HG03045 (cell line): ENCODE results near the gene DMAC2L.
A peak's percentile ranks its signal among the peaks of the same experiment; 100 is the strongest.
"Not testable (repeated sequence)": the region's sequence is repeated elsewhere in the genome, so short reads cannot be mapped to it uniquely, and the experiment has no call there.

Experiments
- ATAC-seq: cut with Tn5 transposase; IDR thresholded peaks from one replicate; pipeline ENCODE4 v1.9.1; 2021; ENCODE audit warnings: mild to moderate bottlenecking, moderate library complexity; ENCODE audit not compliant: unreplicated experiment

DMAC2L gene

DNA sequence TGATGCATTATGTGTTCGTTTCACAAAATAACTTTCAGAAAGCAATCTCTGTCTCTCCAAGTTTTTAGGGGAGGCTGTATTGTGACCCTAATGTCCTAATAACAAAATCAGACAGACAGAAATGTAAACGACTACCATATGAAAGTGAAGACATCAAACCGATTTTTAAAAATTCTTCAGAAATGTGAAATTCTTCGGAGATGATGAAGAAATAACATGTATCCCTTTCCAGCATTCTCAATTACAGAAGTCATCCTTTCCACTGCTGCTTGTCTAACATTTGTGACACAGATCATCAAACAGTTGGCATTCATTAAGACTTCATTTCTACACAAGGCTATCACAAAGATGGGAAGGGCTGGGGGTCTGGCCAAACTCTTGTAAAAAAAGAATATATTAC is 41.0 kb downstream of the DMAC2L start:
- no peak for ATAC-seq

DNA sequence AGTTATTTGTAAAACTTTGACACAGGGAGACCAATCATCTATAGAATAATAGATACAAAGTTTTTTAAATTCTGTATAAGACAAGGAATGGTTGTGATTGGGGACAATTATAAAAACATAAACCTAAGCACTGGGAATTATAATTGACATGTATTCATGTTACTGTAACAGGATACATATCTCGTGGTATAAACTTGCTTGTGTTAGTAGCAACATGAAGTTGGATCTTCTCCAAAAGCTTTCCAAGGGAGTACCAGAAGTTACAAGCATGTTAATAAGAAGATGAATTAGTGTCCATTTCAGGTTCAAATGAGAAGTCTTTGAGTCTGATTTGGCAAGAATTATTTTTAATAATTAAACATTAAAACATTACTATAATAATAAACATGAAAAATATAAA is 42.4 kb downstream of the DMAC2L start:
- no peak for ATAC-seq

DNA sequence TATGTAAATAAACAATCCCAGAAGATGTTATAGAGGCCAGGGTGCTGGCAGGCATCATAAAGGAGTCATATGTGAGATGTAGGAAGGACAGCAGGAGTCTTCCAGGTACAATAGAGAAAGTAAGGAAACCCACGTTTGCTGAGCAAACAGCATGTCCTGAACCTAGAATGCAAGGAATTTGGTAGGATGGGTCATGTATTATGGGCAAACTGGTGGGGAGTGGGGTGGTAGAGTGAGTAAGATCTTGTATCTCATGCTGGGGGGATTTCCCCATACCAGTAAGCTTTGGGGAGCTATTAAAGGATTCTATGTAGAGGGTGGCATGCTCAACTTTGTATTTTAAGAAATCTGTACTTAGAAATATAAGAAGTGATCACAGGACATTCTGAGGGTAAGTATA is 43.6 kb downstream of the DMAC2L start:
- ATAC-seq = no peak

DNA sequence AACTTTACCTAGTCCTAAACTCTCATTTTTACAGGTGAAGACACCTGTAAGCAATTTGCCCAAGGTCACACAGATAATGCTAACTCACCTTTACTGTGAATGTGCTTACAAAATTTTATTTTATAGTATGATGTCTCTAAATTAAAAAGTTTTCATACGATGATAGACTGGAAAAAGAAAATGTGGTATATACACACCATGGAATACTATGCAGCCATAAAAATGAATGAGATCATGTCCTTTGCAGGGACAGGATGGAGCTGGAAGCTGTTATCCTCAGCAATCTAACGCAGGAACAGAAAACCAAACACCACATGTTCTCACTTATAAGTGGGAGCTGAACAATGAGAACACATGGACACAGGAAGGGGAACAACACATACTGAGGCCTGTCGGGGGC is 44.2 kb downstream of the DMAC2L start:
- ATAC-seq = not testable (repeated sequence)

DNA sequence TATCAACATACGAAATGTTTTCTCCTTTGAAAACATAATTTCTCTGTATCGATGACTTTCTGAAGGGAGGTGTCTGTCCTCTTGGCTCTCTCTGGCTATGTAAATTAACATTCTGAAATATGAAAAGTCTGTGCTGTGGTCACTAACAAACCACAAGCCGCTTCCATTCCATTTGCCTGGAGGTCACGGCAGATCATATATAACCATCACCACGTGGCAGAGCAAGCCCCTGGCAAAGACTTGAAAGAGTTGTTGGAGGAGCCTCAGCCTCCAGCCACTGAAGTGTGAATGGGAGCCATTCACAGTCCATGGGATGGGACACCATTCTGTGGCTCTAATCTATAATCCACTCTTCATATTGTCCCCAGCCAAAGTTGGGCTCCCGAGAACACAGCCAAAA is 45.0 kb downstream of the DMAC2L start:
- no peak for ATAC-seq

DNA sequence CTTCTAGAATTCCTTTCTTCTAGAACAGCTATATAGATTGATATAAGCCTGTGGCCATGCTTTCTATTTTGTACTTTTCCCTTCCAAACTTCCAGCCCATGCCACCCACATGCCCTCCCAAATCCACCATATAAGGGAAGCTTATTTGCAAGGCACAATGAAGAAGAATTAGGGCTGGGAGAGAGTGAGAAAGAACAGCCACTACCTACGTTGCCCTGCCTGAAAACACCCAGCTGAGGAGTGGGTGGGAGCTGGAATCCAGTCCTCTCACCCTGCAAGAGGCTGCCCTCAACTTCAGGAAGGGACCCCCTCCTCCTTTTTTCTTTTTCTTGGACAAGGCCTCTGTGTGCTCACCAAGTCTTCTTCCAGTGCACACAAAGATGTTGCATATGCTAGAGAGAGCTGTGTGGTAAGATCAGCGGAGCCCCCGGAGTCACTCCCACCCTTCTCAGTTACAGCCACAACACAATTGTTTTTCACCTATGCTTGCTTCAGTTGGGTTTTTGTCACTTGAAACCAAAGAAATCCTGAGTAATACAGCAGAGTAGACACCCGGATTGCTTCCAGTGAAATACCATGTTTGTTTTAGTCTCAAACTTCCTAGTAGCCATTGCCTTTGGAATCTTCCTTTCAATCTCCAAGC is 45.8 kb downstream of the DMAC2L start:
- no peak for ATAC-seq

DNA sequence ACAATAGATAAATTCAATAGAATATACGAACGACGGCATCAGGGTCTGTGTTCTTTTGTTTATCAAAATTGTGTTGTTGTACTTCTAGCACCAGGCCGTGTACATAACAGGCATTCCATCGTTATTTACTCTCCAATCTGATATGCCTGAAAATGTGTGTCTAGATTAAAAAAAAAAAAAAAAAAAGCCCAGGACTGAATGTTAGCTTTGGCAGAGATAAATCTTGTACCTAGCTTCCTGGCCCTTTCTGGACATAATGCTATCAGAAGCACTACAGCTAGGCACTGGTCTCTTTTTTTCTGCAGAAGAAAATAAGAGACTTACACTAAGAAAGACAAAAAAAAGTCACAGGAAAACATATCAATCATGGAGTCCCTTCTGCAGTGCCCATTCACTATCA is 47.5 kb downstream of the DMAC2L start:
- ATAC-seq = no peak

DNA sequence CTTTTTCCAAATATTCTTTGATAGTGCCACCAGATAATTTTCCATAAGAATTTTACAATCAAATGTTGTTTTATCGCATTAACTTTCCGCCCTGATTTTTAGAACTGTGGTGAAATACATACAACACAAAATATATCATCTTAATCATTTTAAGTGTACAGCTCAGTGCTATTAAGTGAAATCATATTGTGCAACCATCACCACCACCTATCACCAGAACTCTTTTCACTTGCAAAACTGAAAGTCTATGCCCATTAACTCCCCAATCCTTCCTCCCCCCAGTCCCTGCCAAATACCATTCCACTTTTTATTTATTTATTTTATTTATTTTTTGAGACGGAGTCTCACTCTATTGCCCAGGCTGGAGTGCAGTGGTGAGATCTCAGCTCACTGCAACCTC is 48.0 kb downstream of the DMAC2L start:
- no peak for ATAC-seq

DNA sequence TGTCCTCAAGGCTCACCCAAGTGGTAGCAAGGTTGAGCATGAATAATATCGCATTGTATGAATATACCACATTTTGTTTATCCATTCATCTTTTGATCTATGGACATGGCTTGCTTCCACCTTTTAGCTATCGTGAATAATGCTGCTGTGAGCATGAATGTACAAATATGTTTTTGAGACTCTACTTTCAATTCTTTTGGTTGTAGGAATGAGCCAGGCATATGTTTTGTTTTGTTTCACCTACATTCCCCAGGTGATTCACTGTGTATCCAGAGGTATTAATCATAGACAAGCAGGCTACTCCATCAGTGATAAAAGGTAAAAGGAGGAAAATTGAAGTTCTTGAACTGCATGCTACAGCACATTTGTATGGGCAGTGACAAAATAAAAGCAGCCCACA is 48.7 kb downstream of the DMAC2L start:
- no peak for ATAC-seq

DNA sequence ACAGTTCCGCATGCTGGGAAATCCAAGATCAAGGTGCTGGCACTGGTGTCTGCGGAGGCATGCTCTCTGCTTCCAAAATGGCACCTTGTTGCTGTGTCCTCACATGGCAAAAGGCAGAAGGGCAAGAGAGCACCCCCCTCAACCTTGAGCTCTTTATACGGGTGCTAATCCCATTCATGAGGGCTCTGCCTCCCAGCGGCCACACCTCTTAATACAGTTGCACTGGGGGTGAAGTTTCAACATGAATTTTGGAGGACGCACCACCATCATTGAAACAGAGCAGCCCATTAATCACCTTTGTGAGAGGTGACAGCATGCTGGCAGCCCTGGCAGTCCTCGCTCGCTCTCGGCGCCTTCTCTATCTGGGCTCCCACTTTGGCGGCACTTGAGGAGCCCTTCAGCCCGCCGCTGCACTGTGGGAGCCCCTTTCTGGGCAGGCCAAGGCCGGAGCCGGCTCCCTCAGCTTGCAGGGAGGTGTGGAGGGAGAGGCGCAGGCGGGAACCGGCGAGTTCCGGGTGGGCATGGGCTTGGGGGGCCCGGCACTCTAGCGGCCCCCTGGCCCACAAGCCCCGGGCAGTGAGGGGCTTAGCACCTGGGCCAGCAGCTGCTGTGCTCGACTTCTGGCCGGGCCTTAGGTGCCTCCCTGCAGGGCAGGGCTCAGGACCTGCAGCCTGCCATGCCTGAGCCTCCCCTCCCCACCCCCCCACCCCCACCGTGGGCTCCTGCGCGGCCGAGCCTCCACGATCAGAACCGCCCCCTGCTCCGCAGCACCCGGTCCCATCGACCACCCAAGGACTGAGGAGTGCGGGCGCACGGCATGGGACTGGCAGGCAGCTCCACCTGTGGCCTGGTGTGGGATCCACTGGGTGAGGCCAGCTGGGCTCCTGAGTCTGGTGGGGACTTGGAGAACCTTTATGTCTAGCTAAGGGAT is 49.6 kb downstream of the DMAC2L start:
- not testable (repeated sequence) for ATAC-seq

DNA sequence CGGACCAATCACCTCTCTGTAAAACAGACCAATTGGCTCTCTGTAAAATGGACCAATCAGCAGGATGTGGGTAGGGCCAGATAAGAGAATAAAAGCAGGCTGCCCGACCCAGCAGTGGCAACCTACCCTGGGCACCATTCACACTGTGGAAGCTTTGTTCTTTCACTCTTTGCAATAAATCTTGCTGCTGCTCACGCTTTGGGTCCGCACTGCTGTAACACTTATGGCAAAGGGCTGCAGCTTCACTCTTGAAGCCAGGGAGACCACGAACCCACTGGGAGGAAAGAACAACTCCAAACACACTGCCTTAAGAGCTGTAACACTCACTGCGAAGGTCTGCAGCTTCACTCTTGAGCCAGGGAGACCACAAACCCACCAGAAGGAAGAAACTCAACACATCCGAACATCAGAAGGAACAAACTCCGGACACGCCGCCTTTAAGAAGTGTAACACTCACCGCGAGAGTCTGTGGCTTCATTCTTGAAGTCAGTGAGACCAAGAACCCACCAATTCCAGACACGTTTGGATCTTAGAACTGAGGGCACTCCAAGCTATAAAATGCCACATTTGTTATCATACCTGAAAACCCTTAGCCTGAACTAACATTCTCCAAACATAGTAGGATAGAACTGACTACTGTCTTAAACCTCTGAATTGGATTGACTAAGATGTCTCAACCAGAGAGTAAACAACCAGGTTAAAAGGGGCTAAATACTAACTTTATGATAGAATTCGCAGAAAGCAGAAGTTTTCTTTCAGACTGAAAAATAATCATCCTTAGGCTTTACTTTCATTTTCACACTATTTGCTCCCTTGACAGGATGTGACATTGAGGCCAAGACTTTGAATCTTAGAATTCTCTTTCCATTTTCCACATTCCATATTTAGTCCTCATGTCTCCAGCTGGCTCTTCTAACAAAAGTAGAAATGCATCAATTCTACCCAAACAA is 50.9 kb downstream of the DMAC2L start:
- ATAC-seq = peak; percentile 19

DNA sequence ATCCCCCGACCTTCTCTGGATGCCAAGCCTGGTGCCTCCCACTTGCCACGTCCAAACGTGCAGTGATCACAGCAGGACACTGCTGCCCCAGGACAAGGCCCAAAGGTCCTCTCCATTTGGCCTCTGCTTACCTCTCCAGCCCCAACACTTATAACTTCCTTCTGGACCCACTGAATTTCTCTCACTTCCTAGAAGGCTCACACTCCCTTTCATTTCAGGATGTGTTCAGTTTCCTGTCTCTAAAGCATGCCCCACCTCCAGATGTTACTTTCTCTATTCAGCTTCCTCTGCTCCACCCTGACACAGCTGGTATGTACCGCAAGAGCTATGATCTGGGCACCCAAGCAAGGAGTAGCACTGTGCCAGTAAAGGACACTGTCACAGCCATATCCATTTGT is 51.6 kb downstream of the DMAC2L start:
- peak; percentile 96 for ATAC-seq

DNA sequence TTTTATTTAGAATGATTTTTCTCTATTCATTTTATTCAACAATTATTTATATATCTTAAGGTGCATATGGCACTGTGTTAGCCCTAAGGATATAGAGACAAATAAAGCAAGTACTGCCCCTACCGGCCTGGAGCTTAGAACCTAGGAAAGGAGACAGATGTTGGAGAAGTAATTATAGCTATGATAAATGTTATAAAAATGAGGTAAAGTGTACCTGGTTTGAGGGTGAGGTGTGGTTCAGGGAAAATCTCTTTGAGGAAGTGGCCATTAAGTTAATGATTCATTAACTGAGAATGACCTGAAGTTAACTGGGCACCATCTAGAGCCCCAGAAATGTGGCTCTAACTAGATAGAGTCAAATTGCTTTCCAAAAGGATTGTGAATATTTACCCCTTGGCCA is 52.7 kb downstream of the DMAC2L start:
- ATAC-seq = no peak

DNA sequence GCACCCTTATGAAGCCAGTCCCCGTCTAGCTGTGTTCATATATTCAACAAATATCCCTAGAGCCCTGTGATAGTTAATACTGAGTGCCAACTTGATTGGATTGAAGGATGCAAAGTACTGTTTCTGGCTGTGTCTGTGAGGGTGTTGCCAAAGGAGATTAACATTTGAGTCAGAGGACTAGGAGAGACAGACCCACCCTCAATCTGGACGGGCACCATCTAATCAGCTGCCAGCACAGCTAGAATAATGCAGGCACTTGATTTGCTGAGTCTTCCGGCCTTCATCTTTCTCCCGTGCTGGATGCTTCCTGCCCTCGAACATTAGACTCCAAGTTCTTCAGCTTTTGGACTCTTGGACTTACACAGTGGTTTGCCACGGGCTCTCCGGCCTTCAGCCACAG is 53.4 kb downstream of the DMAC2L start:
- ATAC-seq = not testable (repeated sequence)

DNA sequence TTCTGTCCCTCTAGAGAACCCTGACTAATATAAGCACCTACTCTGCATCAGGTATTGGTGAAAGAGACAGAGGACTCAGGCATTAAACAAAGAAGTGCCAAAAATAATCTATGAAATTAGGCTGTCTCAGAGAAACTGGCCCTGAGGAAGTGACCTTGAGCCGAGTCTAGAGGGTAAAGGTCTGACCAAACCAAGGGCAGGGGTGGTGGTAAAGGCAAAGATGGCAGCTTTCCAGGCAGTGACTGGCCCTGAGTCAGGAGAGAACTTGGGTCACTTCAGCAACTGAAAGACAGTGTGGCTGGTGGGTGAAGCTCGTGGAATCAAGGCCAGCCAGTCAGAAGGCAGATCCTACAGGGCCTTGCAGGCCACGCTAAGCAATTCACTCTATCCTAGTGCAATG is 54.0 kb downstream of the DMAC2L start:
- ATAC-seq = no peak

DNA sequence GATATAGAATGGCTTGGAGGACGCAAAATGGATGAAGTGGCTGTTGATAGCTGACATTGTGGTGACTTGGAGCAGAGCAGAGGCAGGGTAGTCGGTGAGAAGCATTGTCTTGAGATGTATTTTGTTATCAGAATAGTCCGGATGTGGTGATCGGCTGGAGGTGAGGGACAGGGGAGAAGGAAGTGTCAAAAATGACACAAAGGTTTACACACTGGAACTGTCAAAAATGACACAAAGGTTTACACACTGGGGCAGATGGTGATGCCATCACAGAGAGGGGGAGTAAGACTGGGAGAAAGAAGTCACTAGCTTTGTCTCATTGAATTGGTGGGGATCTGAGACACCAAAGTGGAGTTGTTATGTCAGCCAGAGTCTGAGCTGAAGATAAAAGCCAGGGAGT is 54.5 kb downstream of the DMAC2L start:
- ATAC-seq = no peak

DNA sequence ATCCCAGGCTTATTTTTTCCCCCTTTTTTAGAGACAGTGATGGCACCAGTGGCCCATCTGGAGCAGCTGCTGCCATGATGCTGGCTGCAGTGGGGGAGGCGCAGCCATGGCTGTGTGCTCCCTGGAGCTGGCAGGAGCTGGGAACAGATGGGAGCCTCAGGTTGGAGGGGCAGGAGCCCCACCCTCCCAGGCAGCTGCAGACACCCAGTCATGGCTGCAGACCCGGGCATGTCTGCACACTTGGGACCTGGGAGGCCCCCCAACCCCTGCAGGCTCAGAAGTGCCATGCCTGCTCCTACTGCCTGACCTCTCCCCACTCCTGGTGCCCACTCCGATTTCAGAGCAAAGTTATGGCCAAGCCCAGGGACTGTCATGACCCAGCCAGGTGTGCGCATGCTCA is 59.4 kb downstream of the DMAC2L start:
- ATAC-seq = no peak

DNA sequence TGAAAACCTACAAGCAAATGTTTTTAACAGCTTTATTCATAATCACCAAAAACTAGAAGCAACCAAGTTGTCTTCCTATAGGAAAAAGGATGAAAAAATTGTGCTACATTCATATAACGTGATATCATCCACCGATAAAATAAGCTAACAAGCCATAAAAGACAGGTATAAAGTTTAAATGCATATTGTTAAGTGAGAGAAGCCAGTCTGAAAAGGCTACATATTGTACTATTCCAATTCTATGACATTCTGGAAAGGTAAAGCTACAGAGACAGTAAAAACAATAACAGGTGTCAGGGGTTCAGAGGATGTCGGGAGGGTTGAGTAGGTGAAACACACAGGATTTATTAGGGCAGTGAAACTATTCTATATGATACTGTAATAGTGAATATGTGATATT is 61.8 kb downstream of the DMAC2L start:
- no peak for ATAC-seq

DNA sequence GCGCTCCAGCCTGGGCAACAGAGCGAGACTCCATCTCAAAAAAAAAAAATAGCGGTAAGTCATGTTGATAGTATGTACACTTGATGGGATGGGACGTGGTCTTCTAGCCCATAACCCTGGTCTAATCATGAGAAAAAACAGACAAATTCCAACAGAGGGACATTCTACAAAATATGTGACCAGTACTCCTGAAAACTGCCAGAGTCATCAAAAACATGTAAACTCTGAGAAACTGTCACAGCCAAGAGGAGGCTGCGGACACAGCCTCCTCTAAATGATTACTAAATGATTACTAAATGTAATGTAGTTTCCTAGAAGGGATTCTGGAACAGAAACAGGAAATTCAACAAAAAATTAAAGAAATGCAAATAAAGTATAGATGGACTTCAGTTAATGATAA is 63.6 kb downstream of the DMAC2L start:
- ATAC-seq = no peak
